Myocyte (in vitro differentiated cells): ENCODE measurements around the gene ZNF106. TPM values are rescaled to one million over a fixed set of nuclear protein-coding genes. Genes with fewer than 3 reads are reported as not detected.

Experiments used
- DNase-seq: peaks from one replicate; pipeline ENCODE4 v3.0.0-alpha.2; 2012; ENCODE audit warnings: low read depth
- total RNA-seq: library from RNA; depleted of rRNA; stranded (reverse); fragments of >200 nt; gene quantifications from 2 replicates; pipeline ENCODE4 v1.2.3, GENCODE V29; 2014

The ZNF106 gene
- total RNA-seq, 1 donor from 2014 or later: 741 TPM

- no peak for DNase-seq
Observed at GRCh38 chr15:42408178-42408577, 82.8 kb downstream of the ZNF106 start.

- no peak for DNase-seq
Observed at GRCh38 chr15:42405863-42406482, 85.0 kb downstream of the ZNF106 start.

- DNase-seq: peak; percentile 74
Observed at GRCh38 chr15:42404461-42405235, 86.3 kb downstream of the ZNF106 start.

- no peak for DNase-seq
Observed at GRCh38 chr15:42403389-42403788, 87.6 kb downstream of the ZNF106 start.

GRCh38 chr15:42402455-42403205, 88.3 kb downstream of the ZNF106 start:
- no peak for DNase-seq

- no peak for DNase-seq
Observed at GRCh38 chr15:42401544-42402454, 89.1 kb downstream of the ZNF106 start.

- DNase-seq: no peak
Observed at GRCh38 chr15:42395838-42396237, 95.1 kb downstream of the ZNF106 start.

- DNase-seq: no peak
Observed at GRCh38 chr15:42394106-42394505, 96.8 kb downstream of the ZNF106 start.

GRCh38 chr15:42392309-42393024, 98.5 kb downstream of the ZNF106 start:
- peak; percentile 30 for DNase-seq

- DNase-seq: no peak
Observed at GRCh38 chr15:42387603-42388002, 103.3 kb downstream of the ZNF106 start.

- DNase-seq: peak; percentile 82
Observed at GRCh38 chr15:42385980-42386700, 104.8 kb downstream of the ZNF106 start.

- DNase-seq: peak; percentile 46
Observed at GRCh38 chr15:42385206-42385979, 105.5 kb downstream of the ZNF106 start.

- DNase-seq: no peak
Observed at GRCh38 chr15:42384597-42384996, 106.3 kb downstream of the ZNF106 start.

GRCh38 chr15:42378011-42378410, 112.9 kb downstream of the ZNF106 start:
- DNase-seq: no peak

- no peak for DNase-seq
Observed at GRCh38 chr15:42375941-42376340, 115.0 kb downstream of the ZNF106 start.

- no peak for DNase-seq
Observed at GRCh38 chr15:42375252-42375651, 115.7 kb downstream of the ZNF106 start.

- DNase-seq: no peak
Observed at GRCh38 chr15:42374810-42375209, 116.1 kb downstream of the ZNF106 start.

- peak; percentile 41 for DNase-seq
Observed at GRCh38 chr15:42373936-42374335, 117.0 kb downstream of the ZNF106 start.

GRCh38 chr15:42373274-42373673, 117.7 kb downstream of the ZNF106 start:
- DNase-seq: no peak
